ENCODE results near the gene TRAPPC12.
"Not testable (repeated sequence)": the region's sequence is repeated elsewhere in the genome, so short reads cannot be mapped to it uniquely, and the experiment has no call there.

TRAPPC12 gene

DNA sequence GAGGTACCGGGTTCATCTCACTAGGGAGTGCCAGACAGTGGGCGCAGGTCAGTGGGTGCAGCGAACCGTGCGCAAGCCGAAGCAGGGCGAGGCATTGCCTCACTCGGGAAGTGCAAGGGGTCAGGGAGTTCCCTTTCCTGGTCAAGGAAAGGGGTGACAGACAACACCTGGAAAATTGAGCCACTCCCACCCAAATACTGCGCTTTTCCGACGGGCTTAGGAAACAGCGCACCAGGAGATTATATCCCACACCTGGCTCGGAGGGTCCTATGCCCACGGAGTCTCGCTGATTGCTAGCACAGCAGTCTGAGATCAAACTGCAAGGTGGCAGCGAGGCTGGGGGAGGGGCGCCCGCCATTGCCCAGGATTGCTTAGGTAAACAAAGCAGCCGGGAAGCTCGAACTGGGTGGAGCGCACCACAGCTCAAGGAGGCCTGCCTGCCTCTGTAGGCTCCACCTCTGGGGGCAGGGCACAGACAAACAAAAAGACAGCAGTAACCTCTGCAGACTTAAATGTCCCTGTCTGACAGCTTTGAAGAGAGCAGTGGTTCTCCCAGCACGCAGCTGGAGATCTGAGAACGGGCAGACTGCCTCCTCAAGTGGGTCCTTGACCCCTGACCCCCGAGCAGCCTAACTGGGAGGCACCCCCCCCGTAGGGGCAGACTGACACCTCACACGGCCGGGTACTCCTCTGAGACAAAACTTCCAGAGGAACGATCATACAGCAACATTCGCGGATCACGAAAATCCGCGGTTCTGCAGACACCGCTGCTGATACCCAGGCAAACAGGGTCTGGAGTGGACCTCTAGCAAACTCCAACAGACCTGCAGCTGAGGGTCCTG lies 9.9 kb upstream of the TRAPPC12 start:
- not testable (repeated sequence) for DNase-seq (ENCODE audit: low read depth)

DNA sequence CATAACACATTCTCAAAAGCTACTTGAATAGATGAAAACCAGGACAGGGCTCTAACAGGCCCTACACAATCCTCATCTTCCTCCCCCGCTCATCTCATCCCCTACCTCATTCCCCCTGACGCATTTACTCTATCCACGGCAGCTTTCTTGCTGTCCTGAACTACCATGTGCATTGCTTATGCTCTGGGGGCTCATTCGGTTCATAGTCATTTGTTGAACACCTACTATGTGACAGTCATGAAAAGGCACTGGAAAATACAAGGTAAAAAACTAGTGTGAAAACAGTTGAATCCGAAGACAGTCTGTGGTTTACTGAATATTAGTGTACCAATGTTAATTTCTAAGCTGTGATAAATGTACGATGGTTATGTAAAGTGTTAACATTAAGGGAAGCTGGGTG lies 2.7 kb upstream of the TRAPPC12 start:
- DNase-seq (ENCODE audit: low read depth): no peak

DNA sequence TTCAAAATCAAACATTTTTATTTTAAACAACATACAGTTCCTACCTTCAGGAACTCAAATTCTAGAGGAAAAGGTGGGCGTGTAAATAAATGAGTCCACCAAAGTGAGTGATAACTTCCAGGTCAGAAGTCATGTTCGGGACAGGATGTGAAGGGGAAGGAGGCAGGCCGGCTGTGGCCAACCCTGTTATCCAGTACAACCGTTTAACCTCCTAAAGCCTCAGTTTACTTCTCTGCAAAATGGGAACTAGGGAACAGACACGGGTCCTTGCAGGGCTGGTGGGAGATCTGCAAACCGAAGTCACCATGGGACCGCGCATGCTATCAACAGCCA lies 2.2 kb upstream of the TRAPPC12 start:
- DNase-seq (ENCODE audit: low read depth): no peak

DNA sequence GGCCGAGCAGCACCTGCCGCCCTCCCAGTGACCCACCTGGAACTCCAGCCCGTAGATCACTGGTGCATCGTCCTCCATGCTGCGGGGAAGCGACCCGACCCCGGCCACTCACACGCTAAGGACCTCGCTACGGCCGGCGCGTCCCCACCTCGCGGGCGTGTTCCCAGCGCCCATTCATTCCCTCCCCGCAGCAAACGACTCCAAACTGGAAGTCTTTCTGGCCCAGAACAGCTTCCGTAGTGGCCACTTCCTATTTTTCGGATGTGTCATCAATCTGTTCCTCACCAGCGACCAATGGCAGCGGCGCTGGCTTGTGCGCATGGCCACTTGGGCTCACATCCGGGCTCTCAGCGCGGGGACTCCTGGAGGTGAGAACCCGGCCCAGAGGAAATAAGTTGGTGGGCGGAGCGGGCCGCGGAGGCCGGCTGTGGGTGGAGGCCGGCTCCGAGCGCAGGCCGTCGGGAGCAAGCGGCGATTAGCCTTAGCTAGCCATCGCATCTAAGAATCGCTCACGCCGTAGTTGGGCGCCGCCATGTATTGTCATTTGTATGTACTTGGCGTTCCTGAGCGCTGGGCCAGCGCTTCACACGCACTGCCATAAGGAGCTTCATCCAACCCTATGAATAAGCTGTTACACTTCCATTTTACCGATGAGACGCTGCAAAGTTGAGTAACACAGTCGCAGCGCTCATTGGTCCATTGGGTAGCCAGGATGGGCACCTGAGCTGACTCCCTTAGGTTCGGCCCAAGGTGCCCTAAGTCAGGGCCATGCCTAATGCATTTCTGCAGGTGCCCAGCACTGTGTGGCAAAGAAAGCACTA lies 1.7 kb upstream of the TRAPPC12 start, which contains the start of gene EIPR1:
Gene EIPR1, minus strand, starts transcription at position 207 of the 821 bp plus-strand sequence. Its CDS starts 129 bp downstream, at position 78.
- DNase-seq (ENCODE audit: low read depth): peak; percentile 93

DNA sequence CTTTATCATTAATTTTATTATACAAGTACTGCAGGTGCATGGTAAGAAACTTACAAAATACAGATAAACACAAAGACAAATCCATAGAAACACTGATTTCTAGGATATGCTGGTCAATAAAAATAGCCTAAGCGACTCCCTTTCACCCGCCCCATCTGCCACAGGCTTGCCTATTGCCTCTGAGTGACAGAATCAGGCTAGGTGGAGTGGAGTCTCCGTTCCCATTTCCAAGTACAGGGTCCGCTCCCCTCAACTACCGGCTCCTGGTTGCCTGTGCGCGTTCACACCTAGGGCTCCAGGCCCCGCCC lies 201 bp upstream of the TRAPPC12 start:
- DNase-seq (ENCODE audit: low read depth): no peak

DNA sequence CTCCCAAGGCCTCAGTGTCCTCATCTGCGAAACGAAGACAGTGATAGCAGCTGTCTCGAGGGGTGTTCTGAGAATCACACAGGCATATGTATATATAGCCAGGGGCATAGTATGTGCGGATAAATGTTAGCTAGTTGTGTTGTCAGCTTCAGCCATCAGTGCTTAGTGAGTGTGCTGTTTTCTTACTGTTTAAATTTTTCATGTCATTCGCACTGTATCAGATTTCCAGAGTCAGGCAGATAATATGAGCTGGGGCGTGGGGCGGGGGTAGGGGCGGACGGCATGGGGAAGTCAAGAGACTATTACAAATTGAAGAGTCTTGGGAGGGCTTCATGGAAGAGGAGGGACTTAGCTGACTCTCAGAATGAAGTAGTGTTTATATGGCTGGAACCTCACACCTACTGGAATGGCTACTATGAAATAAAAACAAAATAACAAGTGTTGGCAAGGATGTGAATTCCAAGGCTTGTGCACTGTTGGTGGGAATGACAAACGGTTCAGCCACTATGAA lies 7.0 kb downstream of the TRAPPC12 start:
- no peak for DNase-seq (ENCODE audit: low read depth)

DNA sequence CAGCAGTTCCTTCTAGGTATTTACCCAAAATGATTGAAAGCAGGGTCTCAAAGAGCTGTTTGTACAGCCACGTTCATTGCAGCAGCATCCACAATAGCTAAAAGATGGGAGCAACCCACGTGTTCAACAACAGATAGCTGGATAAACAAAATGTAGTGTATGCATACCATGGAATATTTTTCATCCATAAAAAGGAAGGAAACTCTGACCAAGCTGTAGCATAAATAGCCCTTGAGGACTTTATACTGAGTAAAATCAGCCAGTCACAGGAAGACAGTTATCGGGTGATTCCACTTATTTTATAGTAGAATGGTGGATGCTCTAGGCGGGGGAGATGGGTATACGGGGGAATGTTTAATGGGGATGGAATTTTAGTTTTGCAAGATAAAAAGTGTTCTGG lies 7.5 kb downstream of the TRAPPC12 start:
- no peak for DNase-seq (ENCODE audit: low read depth)

DNA sequence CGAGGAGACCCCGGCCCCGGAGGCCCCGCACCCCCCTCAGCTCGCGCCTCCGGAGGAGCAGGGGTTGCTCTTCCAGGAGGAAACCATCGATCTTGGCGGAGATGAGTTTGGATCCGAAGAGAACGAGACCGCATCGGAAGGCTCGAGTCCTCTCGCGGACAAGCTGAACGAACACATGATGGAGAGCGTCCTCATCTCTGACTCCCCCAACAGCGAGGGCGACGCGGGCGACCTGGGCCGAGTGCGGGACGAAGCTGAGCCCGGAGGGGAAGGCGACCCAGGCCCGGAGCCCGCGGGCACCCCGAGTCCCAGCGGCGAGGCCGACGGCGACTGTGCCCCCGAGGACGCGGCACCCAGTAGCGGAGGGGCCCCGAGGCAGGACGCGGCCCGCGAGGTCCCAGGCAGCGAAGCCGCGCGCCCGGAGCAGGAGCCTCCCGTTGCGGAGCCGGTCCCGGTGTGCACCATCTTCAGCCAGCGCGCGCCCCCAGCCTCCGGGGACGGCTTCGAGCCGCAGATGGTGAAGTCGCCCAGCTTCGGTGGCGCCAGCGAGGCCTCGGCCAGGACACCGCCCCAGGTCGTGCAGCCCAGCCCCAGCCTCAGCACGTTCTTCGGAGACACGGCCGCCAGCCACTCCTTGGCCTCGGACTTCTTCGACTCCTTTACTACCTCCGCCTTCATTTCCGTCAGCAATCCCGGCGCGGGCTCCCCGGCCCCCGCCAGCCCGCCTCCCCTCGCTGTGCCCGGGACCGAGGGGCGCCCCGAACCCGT lies 8.3 kb downstream of the TRAPPC12 start:
- no peak for DNase-seq (ENCODE audit: low read depth)

DNA sequence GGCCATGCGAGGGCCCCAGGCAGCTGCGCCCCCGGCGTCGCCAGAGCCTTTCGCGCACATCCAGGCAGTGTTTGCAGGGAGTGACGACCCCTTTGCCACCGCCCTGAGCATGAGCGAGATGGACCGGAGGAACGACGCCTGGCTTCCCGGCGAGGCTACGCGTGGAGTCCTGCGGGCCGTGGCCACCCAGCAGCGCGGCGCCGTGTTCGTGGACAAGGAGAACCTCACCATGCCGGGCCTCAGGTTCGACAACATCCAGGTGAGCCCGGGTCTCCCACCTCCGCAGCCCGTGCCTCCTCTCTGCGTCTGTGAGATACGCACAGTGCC lies 8.9 kb downstream of the TRAPPC12 start:
- DNase-seq (ENCODE audit: low read depth): no peak

DNA sequence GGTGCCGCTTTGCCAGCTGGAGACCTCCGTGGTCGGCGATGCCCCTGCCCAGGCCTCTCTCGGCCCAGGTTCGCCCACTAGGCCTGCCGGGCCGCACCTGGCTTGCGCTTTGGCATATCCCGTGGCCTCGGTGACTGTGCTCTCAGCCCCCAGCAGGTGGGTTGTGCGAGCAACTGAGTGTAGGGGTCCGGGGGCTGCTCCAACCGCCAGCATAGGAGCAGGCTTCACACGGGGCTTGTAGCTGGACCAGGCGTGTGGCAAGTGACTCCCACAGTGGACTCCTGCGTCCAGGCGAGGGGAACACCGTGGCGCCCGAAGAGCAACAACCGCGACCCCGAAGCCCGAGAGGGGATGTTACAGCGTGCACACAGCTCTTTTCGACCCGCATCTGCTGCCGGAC lies 9.7 kb downstream of the TRAPPC12 start:
- DNase-seq (ENCODE audit: low read depth): no peak

DNA sequence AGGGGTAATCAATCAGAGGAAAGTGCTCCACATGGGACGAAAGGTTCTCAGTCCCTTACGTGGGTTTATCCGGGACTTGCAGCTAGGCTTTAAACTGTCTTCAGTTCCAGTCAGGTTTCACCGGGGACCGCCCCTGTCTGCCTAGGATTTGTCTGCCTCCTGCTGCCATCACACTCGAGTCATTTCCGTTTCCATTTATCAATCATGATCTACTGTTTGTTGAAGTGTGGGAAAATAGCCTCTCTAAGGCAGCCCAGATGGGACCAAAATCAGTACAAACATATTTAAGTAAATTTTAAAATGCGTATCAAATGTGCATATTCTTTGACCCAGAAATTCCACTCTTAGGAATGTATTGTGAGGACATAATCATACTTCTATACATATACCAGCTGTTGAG lies 10.5 kb downstream of the TRAPPC12 start:
- DNase-seq (ENCODE audit: low read depth): no peak

DNA sequence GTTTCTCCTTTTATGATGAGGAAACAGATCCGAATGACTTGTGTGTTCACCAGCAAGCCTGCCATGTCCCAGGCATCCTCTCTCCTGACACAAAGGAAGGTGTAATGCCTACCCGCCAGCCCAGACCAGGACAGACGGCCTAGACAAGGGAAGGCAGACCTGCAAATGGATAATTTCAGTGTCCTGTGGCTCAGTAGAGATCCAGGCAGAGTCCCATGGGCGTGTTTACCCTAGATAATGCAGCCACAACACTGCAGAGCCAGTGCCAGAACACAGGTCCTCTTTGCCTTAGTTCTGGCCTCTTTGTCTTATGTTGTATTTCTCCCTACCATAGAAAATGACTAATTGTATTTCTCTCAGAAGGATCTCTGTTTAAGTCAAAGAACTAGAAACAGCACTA lies 12.7 kb downstream of the TRAPPC12 start:
- DNase-seq (ENCODE audit: low read depth): no peak

DNA sequence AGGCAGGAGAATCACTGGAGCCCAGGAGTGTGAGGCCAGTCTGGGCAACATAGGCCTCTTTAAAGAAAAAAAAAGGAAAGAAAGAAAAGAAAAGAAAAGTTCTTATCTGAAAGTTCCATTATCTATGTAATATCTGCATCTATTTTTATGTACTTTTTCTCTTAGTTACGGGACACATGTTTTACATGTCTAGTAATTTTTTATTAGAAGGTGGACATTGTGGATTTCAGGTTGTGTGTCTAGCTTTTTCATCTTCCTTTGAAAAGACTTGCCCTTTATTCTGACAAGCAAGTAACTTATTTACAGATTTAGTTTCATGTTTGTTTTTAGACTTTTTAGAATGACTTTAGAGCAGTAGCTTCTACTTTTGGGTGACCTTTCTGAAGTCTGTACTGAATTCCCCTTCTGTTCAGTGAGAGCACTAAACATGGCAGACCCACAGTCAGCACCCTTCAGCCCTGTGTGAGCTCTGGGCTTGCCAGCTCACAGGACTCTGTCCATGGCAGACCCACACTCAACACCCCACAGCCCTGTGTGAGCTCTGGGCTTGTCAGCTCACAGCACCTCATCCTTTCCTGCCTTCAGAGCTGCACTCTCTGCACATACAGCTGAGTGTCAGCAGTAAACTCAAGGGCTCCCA lies 17.5 kb downstream of the TRAPPC12 start:
- no peak for DNase-seq (ENCODE audit: low read depth)

DNA sequence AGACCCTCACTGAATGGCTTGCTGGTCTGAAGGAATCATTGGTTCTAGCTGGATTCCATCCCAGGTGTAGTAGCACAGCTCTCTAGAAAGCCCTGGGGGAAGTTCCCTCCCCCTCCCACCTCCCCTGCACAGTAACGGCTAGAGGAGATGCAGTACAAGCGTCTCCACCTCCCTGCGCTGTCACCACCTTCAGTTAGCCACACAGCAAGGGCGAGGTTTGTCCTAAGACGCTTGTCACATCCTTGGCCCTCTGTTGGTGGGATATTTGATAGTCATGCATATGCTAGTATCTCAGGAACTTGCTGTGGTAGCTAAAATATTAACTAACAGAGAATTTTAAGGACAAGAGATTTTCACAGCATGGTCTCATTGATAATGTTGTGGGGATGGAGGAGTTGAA lies 19.4 kb downstream of the TRAPPC12 start:
- DNase-seq (ENCODE audit: low read depth): no peak

DNA sequence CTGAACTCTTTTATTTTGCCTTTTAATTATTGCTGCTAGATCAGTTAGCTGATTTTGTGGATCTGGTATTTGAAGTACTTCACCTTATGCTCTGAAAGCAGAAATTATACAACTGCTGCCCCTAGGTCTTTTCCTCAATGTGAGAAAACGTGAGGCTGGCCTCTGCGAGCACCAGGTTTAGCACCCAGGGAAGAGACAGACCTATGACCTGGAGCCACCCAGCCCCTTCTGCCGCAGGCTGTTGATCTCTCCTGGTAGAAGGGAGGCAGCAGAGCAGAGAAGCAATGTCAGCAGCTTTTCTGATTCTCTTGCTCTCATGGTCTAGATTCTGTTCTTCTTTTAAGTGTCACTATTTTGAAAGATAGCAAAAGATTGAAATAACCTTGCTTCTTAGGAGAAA lies 19.9 kb downstream of the TRAPPC12 start:
- no peak for DNase-seq (ENCODE audit: low read depth)

DNA sequence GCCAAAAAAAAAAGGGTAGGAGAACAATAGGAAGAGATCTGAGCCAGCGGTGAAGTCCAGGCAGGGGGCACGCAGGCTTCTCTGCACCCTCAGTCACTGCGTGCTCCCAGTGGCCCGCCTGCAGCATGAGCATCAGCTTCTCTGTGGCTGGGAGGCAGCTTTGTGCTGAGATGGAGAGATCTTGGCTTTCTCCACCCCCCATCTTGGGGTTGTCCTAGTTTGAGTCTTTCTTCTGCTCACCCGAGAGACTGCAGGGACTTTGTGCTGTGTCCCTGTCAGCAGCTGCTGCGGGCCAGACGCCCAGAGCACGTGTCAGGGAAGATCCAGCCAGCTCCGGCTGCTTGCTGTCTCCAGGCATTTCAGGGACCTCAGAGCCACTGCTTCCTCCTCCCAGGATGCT lies 20.3 kb downstream of the TRAPPC12 start:
- no peak for DNase-seq (ENCODE audit: low read depth)

DNA sequence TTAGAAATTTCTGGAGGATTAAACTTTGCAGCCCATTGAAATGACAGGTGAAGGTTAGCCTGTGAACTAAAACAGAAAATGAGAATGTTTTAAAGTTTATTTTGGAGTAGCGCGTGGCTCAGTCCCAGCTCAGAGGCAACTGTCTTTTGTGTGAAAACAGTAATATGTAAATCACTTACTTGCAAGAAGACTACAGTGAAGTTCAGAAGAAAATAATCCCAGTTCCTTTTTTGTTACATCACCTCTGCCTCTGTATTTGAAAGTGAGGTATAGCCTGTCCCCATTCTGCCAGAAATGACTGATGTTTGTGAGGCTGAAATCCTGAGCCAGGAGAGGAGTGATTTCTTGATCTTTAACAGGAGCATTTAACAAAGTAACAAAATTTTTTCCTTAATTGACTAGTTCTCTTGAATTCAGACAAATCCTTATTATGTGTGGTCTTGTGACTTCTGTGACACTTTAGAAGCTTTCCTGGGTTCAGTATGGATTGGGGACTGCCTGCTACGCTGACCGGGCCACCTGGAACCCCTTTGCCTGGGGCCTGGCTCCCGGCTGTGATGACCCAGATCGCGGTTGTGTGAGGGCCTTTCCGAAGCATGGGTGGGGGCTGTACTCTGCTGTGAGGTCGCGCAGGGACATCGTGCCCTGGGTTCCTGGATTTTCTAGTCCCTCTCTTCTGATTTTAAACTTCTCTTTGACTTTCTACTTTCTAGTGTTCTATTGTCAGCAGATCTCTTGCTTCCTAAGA lies 24.3 kb downstream of the TRAPPC12 start:
- DNase-seq (ENCODE audit: low read depth): no peak

DNA sequence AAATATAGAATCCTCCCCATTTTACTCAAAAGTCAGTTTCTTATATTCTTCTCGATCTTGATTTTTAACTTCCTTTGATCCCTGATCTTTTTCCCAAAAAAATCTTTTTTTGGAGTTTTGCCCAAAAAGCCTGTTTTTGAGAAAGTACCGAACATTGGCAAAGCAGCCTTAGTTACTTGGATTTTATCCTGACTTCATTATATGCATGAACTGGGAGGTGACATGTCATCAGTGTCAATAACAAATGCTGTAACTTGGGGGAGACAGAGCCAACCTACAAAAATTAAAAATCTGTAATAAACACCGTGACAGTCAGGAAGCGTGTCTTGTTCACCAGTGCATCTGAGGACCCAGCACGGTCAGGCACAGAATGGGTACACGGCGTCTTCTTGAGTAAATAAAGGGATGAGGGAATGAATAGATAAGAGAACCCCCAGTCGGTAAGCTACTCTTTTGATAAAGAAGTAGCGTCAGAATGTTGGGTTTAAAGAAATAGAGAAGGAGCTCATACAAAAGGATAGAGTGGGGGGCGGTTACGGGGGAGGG lies 24.9 kb downstream of the TRAPPC12 start:
- no peak for DNase-seq (ENCODE audit: low read depth)

DNA sequence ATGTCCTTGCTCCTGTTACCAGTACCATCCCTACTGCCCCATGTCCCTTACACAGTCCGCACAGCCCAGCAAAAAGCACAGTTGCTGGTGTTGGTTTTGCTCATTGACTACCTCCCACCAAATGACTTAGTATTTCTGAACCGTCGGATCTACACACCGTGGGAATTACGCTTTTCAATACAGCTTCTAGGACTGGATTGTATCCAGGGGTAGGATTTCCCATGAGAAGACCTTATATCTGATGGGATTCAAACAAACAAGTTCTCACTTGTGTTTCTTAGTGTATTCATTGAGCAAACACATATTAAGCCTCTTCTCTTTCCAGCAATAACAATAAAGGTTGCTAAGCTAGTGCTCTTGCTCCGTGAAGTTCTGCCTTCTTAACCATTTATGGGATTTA lies 25.8 kb downstream of the TRAPPC12 start:
- no peak for DNase-seq (ENCODE audit: low read depth)

DNA sequence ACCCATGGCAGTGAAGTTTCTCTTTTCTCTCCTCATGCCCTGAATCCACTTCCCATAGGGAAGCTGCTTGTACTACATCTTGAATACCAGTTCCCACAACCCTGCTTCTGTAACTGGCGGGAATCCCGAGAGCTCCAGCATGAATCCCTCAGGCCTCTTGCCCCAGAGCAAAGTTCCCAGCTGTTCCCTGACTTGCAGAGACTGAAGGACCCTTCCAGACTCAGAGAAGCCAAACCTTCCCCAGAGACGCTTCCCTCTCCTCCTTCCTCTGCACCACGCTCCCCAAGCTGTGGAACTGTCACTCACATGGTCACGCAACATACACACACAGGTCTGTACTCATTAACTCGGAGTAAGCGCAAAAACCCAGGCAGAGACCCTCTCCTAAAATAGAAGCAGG lies 26.4 kb downstream of the TRAPPC12 start:
- no peak for DNase-seq (ENCODE audit: low read depth)

DNA sequence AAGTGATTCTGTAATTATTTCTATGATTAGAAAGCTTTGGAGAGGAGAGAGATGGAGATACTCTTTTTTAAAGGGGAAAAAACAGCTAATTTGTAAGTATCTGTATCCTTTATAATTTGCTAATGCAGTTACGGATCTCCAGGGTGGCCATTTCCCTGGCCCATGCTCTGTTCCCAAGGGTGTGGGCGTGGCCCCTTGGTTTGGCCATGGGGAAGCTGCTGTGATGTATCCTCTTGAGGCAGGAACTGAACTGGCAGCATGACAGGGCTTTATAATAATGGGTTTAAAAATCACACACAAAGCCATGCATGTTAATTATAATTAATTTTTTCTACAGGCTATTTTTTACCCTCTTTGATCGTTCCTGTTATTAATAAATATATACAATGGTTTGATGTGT lies 27.0 kb downstream of the TRAPPC12 start:
- DNase-seq (ENCODE audit: low read depth): no peak

Data from activated T-helper 9 cell treated with anti-CD3 and anti-CD28 coated beads, Interleukin-2, amount 50 U/mL, for 16 hours (primary cell).